ENCODE results near the gene MIA2.
"Not testable (repeated sequence)": the region's sequence is repeated elsewhere in the genome, so short reads cannot be mapped to it uniquely, and the experiment has no call there.

MIA2 gene

DNA sequence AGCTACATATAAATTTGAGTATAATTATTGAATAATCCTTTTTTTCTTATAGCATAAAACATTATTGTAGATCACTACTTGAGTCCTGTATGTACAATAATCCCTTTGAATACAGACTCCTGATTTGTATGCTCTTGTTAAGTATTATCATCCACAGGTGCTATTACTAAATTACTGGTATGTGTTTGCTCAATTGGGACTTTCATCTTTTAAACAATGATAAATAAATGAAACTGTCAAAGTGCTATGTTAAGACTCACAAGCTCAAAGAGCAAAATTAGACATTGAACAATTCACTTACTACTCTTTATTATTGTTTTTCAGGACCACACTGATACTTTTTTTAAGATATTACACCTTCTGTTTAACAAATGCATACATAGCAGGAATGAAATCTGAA lies 17.8 kb downstream of the MIA2 start:
- FAIRE-seq, result no peak
- no peak for TF ChIP-seq CTCF (IDR thresholded peaks at IDR 0.05; ENCODE audit: insufficient read depth, missing control alignments)
- DNase-seq (ENCODE audit: insufficient read length, low spot score), result no peak

GRCh38 chr14:39257388-39257787 lies 23.7 kb downstream of the MIA2 start:
- not testable (repeated sequence) for FAIRE-seq; DNase-seq (ENCODE audit: insufficient read length, low spot score)

GRCh38 chr14:39258782-39259545 lies 25.2 kb downstream of the MIA2 start:
- no peak for TF ChIP-seq CTCF (IDR thresholded peaks at IDR 0.05; ENCODE audit: insufficient read depth, missing control alignments)
- DNase-seq (ENCODE audit: insufficient read length, low spot score) (no peak), FAIRE-seq (no peak)

DNA sequence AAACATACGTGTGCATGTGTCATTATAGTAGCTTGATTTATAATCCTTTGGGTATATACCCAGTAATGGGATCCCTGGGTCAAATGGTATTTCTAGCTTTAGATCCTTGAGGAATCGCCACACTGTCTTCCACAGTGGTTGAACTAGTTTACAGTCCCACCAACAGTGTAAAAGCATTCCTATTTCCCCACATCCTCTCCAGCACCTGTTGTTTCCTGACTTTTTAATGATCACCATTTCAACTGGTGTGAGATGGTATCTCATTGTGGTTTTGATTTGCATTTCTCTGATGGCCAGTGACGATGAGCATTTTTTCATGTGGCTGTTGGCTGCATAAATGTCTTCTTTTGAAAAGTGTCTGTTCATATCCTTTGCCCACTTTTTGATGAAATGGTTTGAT lies 26.4 kb downstream of the MIA2 start:
- not testable (repeated sequence) for DNase-seq (ENCODE audit: insufficient read length, low spot score); FAIRE-seq

DNA sequence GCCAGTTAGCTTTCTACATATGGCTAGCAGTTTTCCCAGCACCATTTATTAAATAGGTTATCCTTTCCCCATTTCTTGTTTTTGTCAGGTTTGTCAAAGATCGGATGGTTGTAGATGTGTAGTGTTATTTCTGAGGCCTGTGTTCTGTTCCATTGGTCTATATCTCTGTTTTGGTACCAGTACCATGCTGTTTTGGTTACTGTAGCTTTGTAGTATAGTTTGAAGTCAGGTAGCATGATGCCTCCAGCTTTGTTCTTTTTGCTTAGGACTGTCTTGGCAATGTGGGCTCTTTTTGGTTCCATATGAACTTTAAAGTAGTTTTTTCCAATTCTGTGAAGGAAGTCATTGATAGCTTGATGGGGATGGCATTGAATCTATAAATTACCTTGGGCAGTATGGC lies 28.5 kb downstream of the MIA2 start:
- not testable (repeated sequence) for FAIRE-seq; DNase-seq (ENCODE audit: insufficient read length, low spot score)

- FAIRE-seq (no peak), DNase-seq (ENCODE audit: insufficient read length, low spot score) (no peak)
- TF ChIP-seq CTCF (IDR thresholded peaks at IDR 0.05; ENCODE audit: insufficient read depth, missing control alignments), result no peak
Observed at GRCh38 chr14:39264057-39264456, 30.3 kb downstream of the MIA2 start.

DNA sequence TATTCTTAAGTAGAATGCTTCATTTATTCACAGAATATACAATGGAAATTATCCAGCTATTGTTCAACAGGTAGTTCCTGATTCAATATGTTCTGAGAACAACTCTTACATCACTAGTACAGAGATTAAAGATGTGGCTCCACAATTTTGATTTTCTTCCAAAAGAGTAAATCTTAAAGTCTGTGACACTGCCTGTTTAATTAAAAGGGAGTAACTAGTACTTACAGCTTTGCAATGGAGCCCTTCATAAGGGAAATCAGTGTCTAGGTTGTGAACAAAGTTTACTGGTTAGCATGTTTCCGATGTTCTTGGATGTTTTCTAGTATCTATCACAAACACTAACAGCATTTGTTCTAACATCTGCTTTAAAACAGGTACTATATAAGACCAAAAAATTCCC lies 30.8 kb downstream of the MIA2 start:
- DNase-seq (ENCODE audit: insufficient read length, low spot score), result no peak
- no peak for FAIRE-seq

GRCh38 chr14:39265033-39265432 lies 31.3 kb downstream of the MIA2 start:
- TF ChIP-seq CTCF (IDR thresholded peaks at IDR 0.05; ENCODE audit: insufficient read depth, missing control alignments), result no peak
- DNase-seq (ENCODE audit: insufficient read length, low spot score) (no peak), FAIRE-seq (no peak)

More for the DNA sequence above, 30.8 kb downstream of the MIA2 start:
- TF ChIP-seq CTCF (IDR thresholded peaks at IDR 0.05; ENCODE audit: insufficient read depth, missing control alignments), result no peak

Data from D721Med (cell line).